CD4-positive, alpha-beta T cell (primary cell): ENCODE data around the gene PLCG2. TPM values are rescaled to one million over a fixed set of nuclear protein-coding genes. Genes with fewer than 3 reads are reported as not detected.
A peak's percentile ranks its signal among the peaks of the same experiment; 100 is the strongest.
"Not testable (repeated sequence)": the region's sequence is repeated elsewhere in the genome, so short reads cannot be mapped to it uniquely, and the experiment has no call there.

ENCODE experiments used
- ATAC-seq: fragments of 200-7000 bp; cut with Tn5 transposase; one replicate; pipeline ENCODE4 v1.10.0; 2022; ENCODE audit warnings: mild to moderate bottlenecking; ENCODE audit not compliant: poor library complexity
- CTCF ChIA-PET: fragments of 350-600 bp; sonication (Branson Sonifier 250); formaldehyde crosslinking; loops from one replicate; lab custom pipeline; 2021; ENCODE audit warnings: antibody characterized with exemption, inconsistent platforms; lab: Charles Lee
- POLR2A ChIA-PET: fragments of 350-600 bp; sonication (Branson Sonifier 250); formaldehyde crosslinking; loops from one replicate; lab custom pipeline; 2021; ENCODE audit warnings: antibody characterized with exemption, inconsistent platforms; lab: Charles Lee
- DNase-seq, 14 experiments: peaks; one replicate each; pipeline ENCODE4 v3.0.0-alpha.2; 2013 to 2020; ENCODE audit warnings: mixed read lengths in 2 of 14
- H3K27ac ChIP-seq, 2 donors: one replicate each; pipeline versions ENCODE4 v1.5.1 to v1.7.0; 2013; ENCODE audit warnings: low read length in 2 of 2, low read depth in 1 of 2, mild to moderate bottlenecking in 1 of 2
- H3K27me3 ChIP-seq, 2 experiments: 1 replicate in 1 of 2; 2 replicates in 1 of 2; pipeline versions ENCODE4 v1.6.1 to v1.7.0; 2013; ENCODE audit warnings: low read length in 2 of 2, control low read depth in 1 of 2, mild to moderate bottlenecking in 1 of 2, moderate library complexity in 1 of 2; ENCODE audit not compliant: insufficient read depth in 2 of 2, control insufficient read depth in 1 of 2
- H3K36me3 ChIP-seq: one replicate; pipeline ENCODE4 v1.6.1; 2013; ENCODE audit warnings: low read length, control low read depth; ENCODE audit not compliant: insufficient read depth
- H3K4me1 ChIP-seq: one replicate; pipeline ENCODE4 v1.6.1; 2013; ENCODE audit warnings: low read length, control low read depth; ENCODE audit not compliant: insufficient read depth
- H3K4me3 ChIP-seq: one replicate; pipeline ENCODE4 v1.5.1; 2013; ENCODE audit warnings: mild to moderate bottlenecking, low read length, moderate library complexity
- H3K9me3 ChIP-seq, 2 experiments: 1 replicate in 1 of 2; 2 replicates in 1 of 2; pipeline versions ENCODE4 v1.6.1 to v1.7.0; 2013; ENCODE audit warnings: low read length in 2 of 2, mild to moderate bottlenecking in 2 of 2, control low read depth in 1 of 2, moderate library complexity in 1 of 2; ENCODE audit not compliant: control insufficient read depth in 1 of 2, insufficient read depth in 1 of 2
- H3K27ac Mint-ChIP-seq: one replicate; pipeline ENCODE4 v1.8.0; 2020; ENCODE audit warnings: mixed read lengths
- H3K27me3 Mint-ChIP-seq: one replicate; pipeline ENCODE4 v1.8.0; 2021; ENCODE audit warnings: mixed read lengths
- H3K36me3 Mint-ChIP-seq: one replicate; pipeline ENCODE4 v1.8.0; 2021; ENCODE audit warnings: low read depth, mixed read lengths
- H3K4me1 Mint-ChIP-seq: one replicate; pipeline ENCODE4 v1.8.0; 2021; ENCODE audit warnings: low read depth, mixed read lengths
- H3K4me3 Mint-ChIP-seq: one replicate; pipeline ENCODE4 v1.8.0; 2020; ENCODE audit warnings: mild to moderate bottlenecking, mixed read lengths
- H3K9me3 Mint-ChIP-seq: one replicate; pipeline ENCODE4 v1.8.0; 2020; ENCODE audit warnings: mixed read lengths
- CTCF ChIP-seq: fragments of 200-600 bp; IDR thresholded peaks from one replicate; pipeline ENCODE4 v1.8.0; 2022; ENCODE audit warnings: antibody characterized with exemption, mild to moderate bottlenecking
- intact Hi-C, 2 experiments: fragments of 100-400 bp; cut with DNase I in 1 of 2; cut with micrococcal nuclease in 1 of 2; formaldehyde crosslinking; loops; one replicate each; pipeline versions ENCODE4 v1.15.1 to v1.9.0; 2023 to 2025; cut with DNase I, micrococcal nuclease
- total RNA-seq, 174 experiments: library from RNA in 2 of 174; stranded (reverse) in 2 of 174; gene quantifications; one replicate each; pipeline ENCODE4 v1.2.3 and lab custom pipeline; 2021 to 2026

Gene PLCG2
- total RNA-seq, 2 experiments from 2014 or later, result 0.92 to 1.5 TPM

- H3K36me3 Mint-ChIP-seq, result no peaks in the 10 kb centered on the region
- H3K27me3 Mint-ChIP-seq, result no peaks in the 10 kb centered on the region
- peak in 3 of 14 experiments; percentile 40 to 45 (median 43) for DNase-seq
- Histone ChIP-seq H3K27ac (no peak overlapping the region), H3K9me3 (no peaks in the 10 kb centered on the region), H3K36me3 (no peaks in the 10 kb centered on the region), H3K4me1 (peaks cover 10% of the 10 kb centered on the region), H3K27me3 (no peaks in the 10 kb centered on the region), H3K4me3 (no peak overlapping the region)
- TF ChIP-seq CTCF, result no peak
- CTCF ChIA-PET, result no interaction called here
- no peaks in the 10 kb centered on the region for H3K9me3 Mint-ChIP-seq
- H3K4me1 Mint-ChIP-seq, result peaks cover 10% of the 10 kb centered on the region
- POLR2A ChIA-PET, result no interaction called here
- no peak for ATAC-seq
- intact Hi-C loops, result no loop called here
- H3K27ac Mint-ChIP-seq, result no peak overlapping the region
- no peak overlapping the region for H3K4me3 Mint-ChIP-seq
These were observed 18.4 kb downstream of the PLCG2 start for GRCh38 chr16:81797443-81797842.

- intact Hi-C loops, result no loop called here
- no peak for DNase-seq
These were observed 19.4 kb downstream of the PLCG2 start for GRCh38 chr16:81798311-81799137.

GRCh38 chr16:81799138-81799504 lies 20.0 kb downstream of the PLCG2 start:
- Mint-ChIP-seq H3K4me3 (no peak overlapping the region), H3K27me3 (no peaks in the 10 kb centered on the region), H3K4me1 (peaks cover 10% of the 10 kb centered on the region), H3K27ac (no peak overlapping the region), H3K36me3 (no peaks in the 10 kb centered on the region), H3K9me3 (no peaks in the 10 kb centered on the region)
- Histone ChIP-seq H3K4me1 (peaks cover 10% of the 10 kb centered on the region), H3K4me3 (no peak overlapping the region), H3K27ac (no peak overlapping the region), H3K36me3 (no peaks in the 10 kb centered on the region), H3K27me3 (no peaks in the 10 kb centered on the region), H3K9me3 (no peaks in the 10 kb centered on the region)
- ChIA-PET CTCF (no interaction called here), POLR2A (no interaction called here)
- DNase-seq (no peak), ATAC-seq (no peak)
- intact Hi-C loops, result no loop called here
- TF ChIP-seq CTCF, result no peak

More at GRCh38 chr16:81798311-81799137, 19.4 kb downstream of the PLCG2 start:
- Mint-ChIP-seq H3K9me3 (no peaks in the 10 kb centered on the region), H3K27me3 (no peaks in the 10 kb centered on the region), H3K27ac (no peak overlapping the region), H3K4me1 (peaks cover 10% of the 10 kb centered on the region), H3K36me3 (no peaks in the 10 kb centered on the region), H3K4me3 (no peak overlapping the region)
- H3K4me1 ChIP-seq, result peaks cover 10% of the 10 kb centered on the region
- H3K9me3 ChIP-seq, result no peaks in the 10 kb centered on the region
- H3K4me3 ChIP-seq, result no peak overlapping the region
- no peak for ATAC-seq
- TF ChIP-seq CTCF, result no peak
- ChIA-PET CTCF (no interaction called here), POLR2A (no interaction called here)
- peak overlapping the region in 1 of 2 donors; percentile 1 for H3K27ac ChIP-seq
- no peaks in the 10 kb centered on the region for H3K36me3 ChIP-seq
- H3K27me3 ChIP-seq, result no peaks in the 10 kb centered on the region

- H3K27ac ChIP-seq, H3K4me3 Mint-ChIP-seq, ATAC-seq, H3K27ac Mint-ChIP-seq, H3K9me3 ChIP-seq, H3K4me1 ChIP-seq, POLR2A ChIA-PET, H3K27me3 ChIP-seq, DNase-seq, H3K36me3 Mint-ChIP-seq, H3K4me1 Mint-ChIP-seq, H3K4me3 ChIP-seq, intact Hi-C loops, H3K36me3 ChIP-seq, H3K9me3 Mint-ChIP-seq, H3K27me3 Mint-ChIP-seq: not testable (repeated sequence)
- CTCF ChIA-PET, result interaction anchor here (0.6 kb wide), 1 partner anchor 26 kb away, joined by 3 read pairs; no protein-coding TSS in a partner anchor
These were observed 22.6 kb downstream of the PLCG2 start for GRCh38 chr16:81801724-81802123.
